B cell (primary cell): ENCODE results near the gene ANKDD1A. TPM values are rescaled to one million over a fixed set of nuclear protein-coding genes. Genes with fewer than 3 reads are reported as not detected.

ENCODE experiments used
- ATAC-seq: fragments of 200-7000 bp; cut with Tn5 transposase; one replicate; pipeline ENCODE4 v1.10.0; 2021; ENCODE audit warnings: low read depth, mild to moderate bottlenecking, moderate number of reproducible peaks, moderate library complexity
- CTCF ChIA-PET: fragments of 350-600 bp; sonication (Branson Sonifier 250); formaldehyde crosslinking; loops from one replicate; lab custom pipeline; 2021; ENCODE audit warnings: antibody characterized with exemption, inconsistent platforms; lab: Charles Lee
- POLR2A ChIA-PET: fragments of 350-600 bp; sonication (Branson Sonifier 250); formaldehyde crosslinking; loops from one replicate; lab custom pipeline; 2021; ENCODE audit warnings: antibody characterized with exemption; lab: Charles Lee
- DNase-seq: peaks from one replicate; pipeline ENCODE4 v3.0.0; 2013
- H2AFZ ChIP-seq: 2 replicates; pipeline ENCODE4 v1.6.1; 2012; ENCODE audit warnings: mild to moderate bottlenecking, low read depth, low read length; ENCODE audit not compliant: insufficient read depth, poor library complexity, severe bottlenecking
- H3K27ac ChIP-seq, 2 donors: 1 replicate in 1 of 2; 2 replicates in 1 of 2; pipeline ENCODE4 v1.5.1; 2012 to 2013; ENCODE audit warnings: low read length in 2 of 2, mild to moderate bottlenecking in 2 of 2, moderate library complexity in 1 of 2
- H3K27me3 ChIP-seq, 4 experiments: fragments of 200-600 bp in 1 of 4; sonication (generic) in 1 of 4; replicated peaks in 1 of 4; 1 replicate in 2 of 4; 2 replicates in 2 of 4; pipeline versions ENCODE4 v1.6.1 to v1.7.0; 2013 to 2016; ENCODE audit warnings: low read length in 3 of 4, mild to moderate bottlenecking in 2 of 4, mixed read lengths in 1 of 4, moderate library complexity in 1 of 4; ENCODE audit not compliant: insufficient read depth in 4 of 4, control insufficient read depth in 3 of 4; ENCODE audit errors: control extremely low read depth in 1 of 4
- H3K36me3 ChIP-seq, 2 experiments: replicated peaks in 1 of 2; 1 replicate in 1 of 2; 2 replicates in 1 of 2; pipeline versions ENCODE4 v1.6.1 to v1.7.1; 2013; ENCODE audit warnings: low read length in 1 of 2; ENCODE audit not compliant: insufficient read depth in 2 of 2, control insufficient read depth in 1 of 2; ENCODE audit errors: control extremely low read depth in 1 of 2, extremely low read depth in 1 of 2
- H3K4me1 ChIP-seq, 2 donors: fragments of 200-600 bp in 1 of 2; sonication (generic) in 1 of 2; 1 replicate in 1 of 2; 2 replicates in 1 of 2; pipeline versions ENCODE4 v1.5.1 to v1.6.1; 2013 to 2017; ENCODE audit warnings: low read length in 2 of 2; ENCODE audit not compliant: control insufficient read depth in 2 of 2, insufficient read depth in 2 of 2
- H3K4me2 ChIP-seq: replicated peaks from 2 replicates; pipeline ENCODE3; 2012; ENCODE audit warnings: mild to moderate bottlenecking, low read depth, low read length; ENCODE audit not compliant: poor library complexity, severe bottlenecking
- H3K4me3 ChIP-seq, 5 experiments: fragments of 200-600 bp in 1 of 5; sonication (generic) in 1 of 5; 1 replicate in 3 of 5; 2 replicates in 2 of 5; pipeline versions ENCODE4 v1.5.1 to v1.7.0; 2011 to 2016; ENCODE audit warnings: low read length in 4 of 5, mild to moderate bottlenecking in 4 of 5, low read depth in 2 of 5, control low read depth in 1 of 5, moderate library complexity in 1 of 5; ENCODE audit not compliant: insufficient read depth in 1 of 5; ENCODE audit errors: control extremely low read depth in 1 of 5, extremely low read depth in 1 of 5
- H3K79me2 ChIP-seq: fragments of 200-600 bp; sonication (generic); one replicate; pipeline ENCODE4 v1.6.0; 2016; ENCODE audit warnings: low read length; ENCODE audit not compliant: control insufficient read depth, insufficient read depth
- H3K9ac ChIP-seq: fragments of 200-600 bp; sonication (generic); 2 replicates; pipeline ENCODE4 v1.6.1; 2017; ENCODE audit warnings: mild to moderate bottlenecking, low read length, moderate library complexity
- H3K9me3 ChIP-seq, 3 donors: one replicate each; pipeline versions ENCODE4 v1.6.1 to v1.7.1; 2013; ENCODE audit warnings: low read length in 2 of 3; ENCODE audit not compliant: control insufficient read depth in 2 of 3, insufficient read depth in 1 of 3; ENCODE audit errors: control extremely low read depth in 1 of 3
- H4K20me1 ChIP-seq: 2 replicates; pipeline ENCODE4 v1.6.0; 2012; ENCODE audit warnings: mild to moderate bottlenecking, low read length; ENCODE audit not compliant: insufficient read depth, control insufficient read depth, poor library complexity, severe bottlenecking
- H3K27ac Mint-ChIP-seq: one replicate; pipeline ENCODE4 v1.8.0; 2021; ENCODE audit warnings: mixed read lengths
- H3K27me3 Mint-ChIP-seq: one replicate; pipeline ENCODE4 v1.8.0; 2021; ENCODE audit warnings: mixed read lengths
- H3K4me1 Mint-ChIP-seq: one replicate; pipeline ENCODE4 v1.8.0; 2021; ENCODE audit warnings: mixed read lengths
- H3K4me3 Mint-ChIP-seq: one replicate; pipeline ENCODE4 v1.8.0; 2021; ENCODE audit warnings: mixed read lengths
- H3K9me3 Mint-ChIP-seq: one replicate; pipeline ENCODE4 v1.8.0; 2022; ENCODE audit warnings: mixed read lengths; ENCODE audit not compliant: insufficient read depth
- EZH2 ChIP-seq: IDR thresholded peaks from 2 replicates; pipeline ENCODE4 v1.6.1; 2012; ENCODE audit warnings: borderline replicate concordance, low read depth, mild to moderate bottlenecking, moderate library complexity, low read length; ENCODE audit not compliant: insufficient read depth, poor library complexity, severe bottlenecking
- WGBS: methylation state at CpG from one replicate; pipeline ENCODE4 v1.1.5; 2013; ENCODE audit warnings: missing lambda C conversion rate; ENCODE audit not compliant: insufficient coverage; 5-methylcytosine and 5-hydroxymethylcytosine counted together
- intact Hi-C: fragments of 100-400 bp; cut with micrococcal nuclease; formaldehyde crosslinking; loops from one replicate; pipeline ENCODE4 v1.10.0; 2022
- polyA plus RNA-seq: library from polyadenylated mRNA; depleted of rRNA; stranded (reverse); fragments of >200 nt; gene quantifications from 2 replicates; pipeline ENCODE4 v1.2.3, GENCODE V29; 2012
- total RNA-seq, 2 donors: library from RNA; stranded (reverse); fragments of 120-200 nt in 1 of 2; gene quantifications; 1 replicate in 1 of 2; 2 replicates in 1 of 2; pipeline versions ENCODE4 v1.2.3 to v1.2.4, GENCODE V29; 2013 to 2022
- TF ChIP-seq, protein P1 (sequence below): fragments of 200-600 bp; IDR thresholded peaks from one replicate; pipeline ENCODE4 v1.8.0; 2022; ENCODE audit warnings: antibody characterized with exemption, mild to moderate bottlenecking

The ANKDD1A gene
- total and polyA plus RNA-seq, 2 donors (not counting 1 experiment from before 2014, with no cell fraction given) = 2.6 to 2.7 TPM

DNA sequence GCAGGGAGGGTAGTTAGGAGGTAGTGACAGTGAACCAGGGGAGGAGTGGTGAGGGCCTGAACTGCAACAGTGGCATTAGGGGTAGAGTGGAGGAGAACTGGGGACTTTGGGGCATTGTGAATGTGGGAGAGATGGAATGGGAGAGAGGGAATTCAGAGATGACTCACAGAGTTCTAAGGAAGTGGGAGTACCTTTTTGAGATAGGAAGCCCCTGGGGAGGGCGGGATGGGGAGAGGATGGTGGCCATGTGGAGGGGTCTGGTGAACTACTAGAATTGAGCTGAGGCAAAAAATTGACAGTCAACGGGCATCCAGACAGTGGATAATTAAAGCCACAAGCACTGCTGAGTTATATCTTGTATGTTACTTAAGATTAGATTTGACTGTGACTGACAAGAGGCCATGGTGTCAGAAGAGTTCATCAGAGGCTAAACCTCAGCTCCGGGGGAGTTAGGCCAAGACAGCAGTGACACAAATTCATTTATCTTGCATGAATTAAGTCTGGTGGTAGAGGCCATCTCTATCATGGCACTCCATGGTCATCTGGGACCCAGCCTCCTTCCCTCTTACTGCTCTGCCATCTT lies 36.0 kb upstream of the ANKDD1A start:
- POLR2A ChIA-PET = interaction anchor here (0.7 to 1.1 kb wide), 2 partner anchors 18 to 60 kb away, joined by 3 to 8 read pairs; no protein-coding TSS in a partner anchor
- DNase-seq (no peak), ATAC-seq (no peak)
- H3K4me3 ChIP-seq = no peak overlapping the region
- no peak overlapping the region for H2AFZ ChIP-seq
- WGBS = 93% methylated on average over 2 of the region's 3 CpGs
- H3K9ac ChIP-seq = no peak overlapping the region
- H3K4me1 ChIP-seq = peaks cover 0 to 11% of the 10 kb centered on the region in 2 donors
- Mint-ChIP-seq H3K4me1 (peaks cover 5% of the 10 kb centered on the region), H3K27ac (no peak overlapping the region), H3K4me3 (no peak overlapping the region), H3K27me3 (no peaks in the 10 kb centered on the region), H3K9me3 (no peaks in the 10 kb centered on the region)
- no peak overlapping the region for H3K4me2 ChIP-seq
- no peak for TF ChIP-seq EZH2
- TF ChIP-seq, protein P1, sequence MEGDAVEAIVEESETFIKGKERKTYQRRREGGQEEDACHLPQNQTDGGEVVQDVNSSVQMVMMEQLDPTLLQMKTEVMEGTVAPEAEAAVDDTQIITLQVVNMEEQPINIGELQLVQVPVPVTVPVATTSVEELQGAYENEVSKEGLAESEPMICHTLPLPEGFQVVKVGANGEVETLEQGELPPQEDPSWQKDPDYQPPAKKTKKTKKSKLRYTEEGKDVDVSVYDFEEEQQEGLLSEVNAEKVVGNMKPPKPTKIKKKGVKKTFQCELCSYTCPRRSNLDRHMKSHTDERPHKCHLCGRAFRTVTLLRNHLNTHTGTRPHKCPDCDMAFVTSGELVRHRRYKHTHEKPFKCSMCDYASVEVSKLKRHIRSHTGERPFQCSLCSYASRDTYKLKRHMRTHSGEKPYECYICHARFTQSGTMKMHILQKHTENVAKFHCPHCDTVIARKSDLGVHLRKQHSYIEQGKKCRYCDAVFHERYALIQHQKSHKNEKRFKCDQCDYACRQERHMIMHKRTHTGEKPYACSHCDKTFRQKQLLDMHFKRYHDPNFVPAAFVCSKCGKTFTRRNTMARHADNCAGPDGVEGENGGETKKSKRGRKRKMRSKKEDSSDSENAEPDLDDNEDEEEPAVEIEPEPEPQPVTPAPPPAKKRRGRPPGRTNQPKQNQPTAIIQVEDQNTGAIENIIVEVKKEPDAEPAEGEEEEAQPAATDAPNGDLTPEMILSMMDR = no peak
- intact Hi-C loops = no loop called here
- H4K20me1 ChIP-seq = no peaks in the 10 kb centered on the region
- H3K9me3 ChIP-seq = no peaks in the 10 kb centered on the region
- no peaks in the 10 kb centered on the region for H3K36me3 ChIP-seq
- no peak overlapping the region for H3K27ac ChIP-seq
- H3K79me2 ChIP-seq = no peaks in the 10 kb centered on the region
- H3K27me3 ChIP-seq = no peaks in the 10 kb centered on the region
- CTCF ChIA-PET = no interaction called here

- Histone ChIP-seq H3K4me1 (peaks cover 7 to 26% of the 10 kb centered on the region in 2 donors), H3K36me3 (no peaks in the 10 kb centered on the region), H3K4me2 (no peak overlapping the region), H3K9me3 (no peaks in the 10 kb centered on the region), H3K27ac (no peak overlapping the region), H3K79me2 (no peaks in the 10 kb centered on the region), H3K9ac (no peak overlapping the region), H4K20me1 (no peaks in the 10 kb centered on the region), H3K27me3 (no peaks in the 10 kb centered on the region), H3K4me3 (no peak overlapping the region), H2AFZ (no peak overlapping the region)
- DNase-seq = no peak
- 34% methylated on average over 3 of the region's 3 CpGs for WGBS
- no peak for TF ChIP-seq EZH2
- TF ChIP-seq, protein P1 = no peak
- ChIA-PET CTCF (interaction anchor here (0.6 to 0.8 kb wide), 2 partner anchors 16 to 30 kb away, joined by 3 to 4 read pairs; no protein-coding TSS in a partner anchor), POLR2A (no interaction called here)
- peaks cover 11% of the 10 kb centered on the region for H3K4me1 Mint-ChIP-seq
- H3K27ac Mint-ChIP-seq = no peak overlapping the region
- no peak for ATAC-seq
- no peaks in the 10 kb centered on the region for H3K9me3 Mint-ChIP-seq
- no peak overlapping the region for H3K4me3 Mint-ChIP-seq
- no peaks in the 10 kb centered on the region for H3K27me3 Mint-ChIP-seq
- intact Hi-C loops = no loop called here
Measured at GRCh38 chr15:64877435-64877834, 34.3 kb upstream of the ANKDD1A start.
